GM21529 (cell line): ENCODE measurements around the gene ANKS3.

Experiments
- ATAC-seq: cut with Tn5 transposase; IDR thresholded peaks from one replicate; pipeline ENCODE4 v1.9.1; 2021; ENCODE audit not compliant: unreplicated experiment

ANKS3 gene

DNA sequence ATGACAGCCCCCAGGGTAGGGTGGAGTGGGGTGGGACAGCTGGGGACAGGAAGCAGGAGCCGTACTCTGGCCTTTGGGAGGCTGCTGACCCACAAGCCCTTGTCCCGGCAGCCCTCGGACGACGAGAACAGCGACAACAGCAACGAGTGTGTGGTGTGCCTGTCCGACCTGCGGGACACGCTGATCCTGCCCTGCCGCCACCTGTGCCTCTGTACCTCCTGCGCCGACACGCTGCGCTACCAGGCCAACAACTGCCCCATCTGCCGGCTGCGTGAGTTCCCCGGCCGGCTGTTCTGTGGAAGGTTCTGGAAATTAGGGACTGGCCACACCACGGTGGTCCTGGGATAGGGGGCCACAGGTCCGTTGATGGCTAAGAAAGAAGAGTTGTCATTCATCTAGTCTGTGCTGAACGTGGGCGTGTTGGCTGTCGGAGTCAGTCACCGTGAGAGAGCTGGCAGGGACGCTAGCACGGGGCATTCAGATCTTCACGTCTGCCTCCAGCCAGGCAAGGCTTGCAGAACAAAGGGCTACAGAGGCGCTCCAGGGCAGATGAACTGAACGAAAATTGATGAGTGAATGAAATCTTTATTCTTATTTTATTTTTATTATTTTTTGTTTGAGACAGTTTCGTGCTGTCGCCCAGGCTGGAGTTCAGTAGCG is 60.6 kb downstream of the ANKS3 start:
- ATAC-seq = no peak

DNA sequence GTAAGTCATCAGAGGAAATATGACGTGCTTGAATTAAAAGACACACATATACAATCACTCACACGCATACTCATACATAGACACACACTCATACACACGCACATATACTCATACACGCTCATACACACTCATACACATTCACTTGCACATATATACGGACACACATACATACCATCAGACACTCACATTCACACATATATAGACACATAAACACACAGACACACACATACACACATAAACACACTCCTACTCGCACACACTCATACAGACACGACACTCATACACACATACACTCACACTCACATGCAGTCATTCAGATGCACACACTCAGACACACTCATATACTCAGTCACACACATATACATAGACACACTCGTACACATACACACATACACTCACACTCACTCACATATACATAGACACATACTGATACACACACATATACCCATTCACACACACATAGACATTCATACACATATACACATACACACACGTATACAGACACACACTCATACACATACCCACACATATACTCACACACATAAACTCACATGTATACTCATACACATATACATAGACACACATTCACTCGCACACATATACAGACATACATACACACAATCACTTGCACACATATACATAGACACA is 65.6 kb downstream of the ANKS3 start:
- no peak for ATAC-seq

DNA sequence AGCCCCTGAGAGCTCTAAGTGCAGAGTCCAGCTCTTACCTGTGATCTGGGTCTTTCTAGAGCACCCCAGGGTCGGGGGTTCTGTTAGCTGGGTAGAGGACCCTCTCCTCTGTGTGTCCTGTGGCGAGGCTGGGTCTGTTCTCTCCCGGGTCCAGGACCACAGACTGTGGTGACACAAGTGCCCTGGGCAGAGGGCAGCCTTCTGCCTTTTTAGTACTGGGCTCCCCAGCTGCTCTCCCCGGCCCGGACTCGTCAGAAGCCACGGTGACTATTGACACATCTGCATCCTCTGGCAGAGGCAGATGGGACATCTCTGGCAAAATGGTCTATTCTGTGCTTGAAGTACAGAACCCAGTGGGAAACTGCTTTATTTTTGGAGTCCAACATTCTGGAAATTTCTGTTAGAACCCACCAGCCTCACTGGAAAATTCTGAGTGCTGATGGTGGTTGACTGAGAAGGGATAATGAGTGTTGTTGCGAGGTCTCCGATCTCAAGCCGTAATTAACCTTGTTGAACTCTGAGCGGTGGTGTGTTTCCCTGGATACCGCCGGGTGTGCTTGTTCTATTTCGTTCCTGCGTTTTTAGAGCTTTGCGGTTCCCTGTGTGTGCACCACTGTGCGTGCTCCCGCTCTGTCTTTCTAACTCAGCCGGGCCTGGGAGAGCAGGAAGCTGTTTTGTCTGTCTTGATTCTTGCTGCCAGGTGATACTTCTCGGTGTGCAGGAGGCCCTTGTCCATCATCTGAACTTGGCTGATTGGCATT is 66.7 kb downstream of the ANKS3 start:
- ATAC-seq = no peak

- no peak for ATAC-seq
Observed at GRCh38 chr16:4666537-4667202, 67.4 kb downstream of the ANKS3 start.

DNA sequence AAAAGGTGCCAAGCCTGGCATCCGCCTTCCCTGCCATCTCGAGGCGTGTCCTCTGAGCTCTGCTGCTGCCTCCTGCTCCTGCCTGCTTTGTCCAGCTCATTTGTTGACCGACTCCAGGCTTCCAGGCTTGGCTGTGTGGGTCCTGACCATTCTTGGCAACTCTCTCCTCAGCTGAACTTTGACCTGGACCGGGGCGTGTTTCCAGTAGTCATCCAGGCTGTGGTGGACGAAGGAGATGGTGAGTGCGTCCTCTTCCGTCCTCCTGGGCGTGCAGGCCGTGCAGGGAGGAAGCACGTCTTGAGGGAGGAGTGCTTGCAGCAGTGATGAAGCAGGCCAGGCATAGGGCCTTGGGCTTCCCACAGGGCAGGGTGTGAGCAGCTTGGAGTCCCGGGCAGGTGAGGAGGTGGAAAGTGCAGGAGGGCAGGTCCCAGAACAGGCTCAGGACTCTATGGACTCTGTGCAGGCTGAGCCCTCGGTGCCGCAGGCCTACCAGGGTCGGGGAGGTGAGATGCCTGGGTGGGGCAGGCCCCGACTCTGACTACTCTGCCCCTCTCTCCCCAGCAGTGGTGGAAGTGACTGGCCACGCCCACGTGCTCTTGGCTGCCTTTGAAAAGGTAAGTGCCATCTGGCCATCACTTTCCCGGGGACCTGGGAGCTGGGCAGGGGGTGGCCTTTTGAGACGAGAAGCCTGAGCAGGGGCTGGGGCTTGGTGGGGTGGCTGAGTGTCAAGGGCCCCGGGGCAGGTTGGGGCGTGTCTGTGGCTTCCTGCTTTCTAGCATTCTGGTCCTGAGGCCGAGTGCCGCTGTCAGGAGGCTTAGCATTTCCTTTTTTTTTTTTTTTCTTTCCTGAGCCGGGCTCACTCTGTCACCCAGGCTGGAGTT is 69.3 kb downstream of the ANKS3 start:
- ATAC-seq = no peak

DNA sequence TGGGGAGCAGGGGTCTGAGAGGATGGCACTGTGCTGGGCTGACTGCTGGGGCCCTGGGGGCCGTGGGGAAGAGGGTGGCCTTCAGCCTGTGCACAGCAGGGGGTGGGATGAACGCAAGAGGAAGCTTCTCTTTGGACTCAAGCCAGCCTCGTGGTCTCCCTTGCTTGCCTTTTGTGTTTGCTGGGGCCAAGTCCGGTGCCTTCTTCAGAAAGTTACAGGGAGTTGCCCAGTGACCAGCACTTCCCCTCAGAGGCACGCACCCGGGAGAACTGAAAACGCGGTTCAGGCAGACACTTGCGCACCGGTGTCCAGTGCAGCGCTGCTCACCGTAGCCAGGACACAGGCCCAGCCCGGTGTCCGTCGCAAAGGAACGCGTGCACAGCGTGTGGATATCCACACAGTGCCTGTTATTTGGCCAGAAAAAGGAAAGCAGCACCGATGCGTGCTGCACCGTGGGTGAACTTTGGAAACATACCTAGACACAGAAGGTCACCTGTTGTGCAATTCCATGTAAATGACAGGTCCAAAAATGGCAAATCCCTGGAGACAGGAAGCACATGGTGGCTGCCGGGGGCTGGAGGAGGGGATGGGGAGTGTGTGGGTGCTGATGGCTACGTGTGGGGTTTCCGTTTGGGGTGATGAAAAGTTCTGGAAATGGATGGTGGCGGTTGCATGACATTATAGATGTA is 70.2 kb downstream of the ANKS3 start:
- no peak for ATAC-seq

DNA sequence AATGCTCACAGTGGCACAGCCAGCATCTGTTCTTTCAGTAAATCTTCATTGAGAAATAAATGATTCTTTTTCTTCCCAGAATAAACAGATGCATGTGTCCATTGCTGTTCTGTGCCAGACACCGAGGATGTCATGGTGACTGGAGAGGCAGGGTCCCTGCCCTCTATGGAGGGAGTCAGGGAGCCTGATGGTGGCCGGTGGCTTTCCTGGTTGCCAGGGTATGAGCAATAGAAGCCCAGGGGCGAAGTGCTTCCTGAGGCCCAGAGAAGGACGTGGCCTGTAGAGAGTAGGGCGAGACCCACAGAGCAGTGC is 70.7 kb downstream of the ANKS3 start:
- no peak for ATAC-seq

GRCh38 chr16:4661661-4662060 is 72.4 kb downstream of the ANKS3 start:
- no peak for ATAC-seq

GRCh38 chr16:4660454-4661007 is 73.5 kb downstream of the ANKS3 start:
- no peak for ATAC-seq

DNA sequence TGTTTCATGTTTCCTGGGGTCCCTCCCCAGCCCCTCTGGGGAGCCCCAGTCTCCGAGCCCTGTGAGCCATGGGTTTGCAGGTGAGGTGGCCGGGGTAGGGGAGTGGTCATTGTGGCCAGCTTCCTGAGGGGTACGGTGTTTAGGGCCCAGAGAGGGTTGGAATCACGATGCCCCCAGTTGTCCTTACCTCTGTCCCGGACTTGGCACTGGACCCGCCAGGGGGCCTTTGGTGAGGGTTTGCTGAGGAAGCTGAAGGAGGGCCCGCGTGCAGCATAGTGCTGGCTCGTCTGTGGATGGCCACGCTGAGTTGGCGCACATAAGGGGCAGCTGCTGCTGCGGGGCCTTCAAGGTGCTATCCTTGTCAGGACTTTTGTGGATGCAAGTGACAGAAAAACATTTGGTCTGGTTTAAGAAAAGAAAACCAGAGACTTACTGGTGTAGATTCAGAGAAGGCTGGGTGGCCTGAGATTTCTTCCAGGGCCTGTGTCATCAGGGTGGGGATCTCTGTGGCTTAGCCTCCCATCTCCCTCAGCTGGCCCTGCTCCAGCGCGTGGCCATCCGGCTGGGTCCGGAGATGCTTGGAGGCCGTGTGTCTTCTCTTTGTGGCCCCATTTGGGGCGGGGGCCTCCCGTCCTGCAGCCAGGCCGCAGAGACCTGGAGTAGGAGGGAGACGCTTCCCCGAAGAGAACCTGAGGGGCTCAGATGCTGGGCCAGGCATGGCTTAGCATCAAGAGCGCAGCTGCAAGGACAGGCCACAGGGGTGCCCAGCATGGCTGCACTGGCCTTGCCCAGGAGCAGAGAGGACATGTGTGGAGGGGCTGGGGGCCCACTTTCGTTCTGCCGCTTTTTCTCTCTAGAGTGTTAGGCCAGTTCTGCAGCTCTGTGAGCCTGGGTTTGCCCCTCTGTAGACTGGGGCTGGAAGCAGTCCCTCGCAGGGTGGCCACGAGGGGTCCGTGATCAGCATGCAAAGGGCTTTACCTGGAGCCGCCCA is 74.4 kb downstream of the ANKS3 start:
- ATAC-seq = no peak

- ATAC-seq = no peak
Observed at GRCh38 chr16:4656695-4657686, 77.1 kb downstream of the ANKS3 start.

- ATAC-seq = no peak
Observed at GRCh38 chr16:4656221-4656620, 77.8 kb downstream of the ANKS3 start.

DNA sequence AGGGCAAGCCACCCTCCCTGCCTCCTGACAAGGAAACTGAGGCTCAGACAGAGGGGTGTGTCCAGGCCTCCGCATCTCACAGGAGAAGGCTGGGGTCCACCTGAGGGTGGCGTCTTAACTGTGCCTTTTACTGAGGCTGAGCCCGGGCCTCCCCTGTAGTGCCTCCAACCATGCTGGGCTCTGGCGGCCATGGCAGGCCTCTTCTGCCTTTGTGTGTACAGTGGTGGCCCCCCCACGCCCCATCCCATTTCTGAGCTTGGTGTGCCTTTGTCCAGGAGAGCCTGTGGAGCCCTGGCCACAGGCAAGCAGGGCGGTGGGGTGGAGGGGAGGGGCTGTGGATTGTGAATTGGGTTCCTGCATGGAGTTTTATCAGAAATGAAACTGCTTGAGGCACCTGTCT is 78.3 kb downstream of the ANKS3 start:
- ATAC-seq = no peak

GRCh38 chr16:4654964-4655590 is 79.0 kb downstream of the ANKS3 start:
- no peak for ATAC-seq

- no peak for ATAC-seq
Observed at GRCh38 chr16:4654011-4654963, 79.8 kb downstream of the ANKS3 start.

GRCh38 chr16:4652561-4652960 is 81.5 kb downstream of the ANKS3 start:
- no peak for ATAC-seq
